Measurements from ENCODE around the gene SCML2.

Gene SCML2

GRCh38 chrX:18351784-18352183 lies 2.7 kb downstream of the SCML2 start:
- H3K9me3 ChIP-seq (ENCODE audit: control insufficient read depth, low read length) = no peaks in the 10 kb centered on the region
- no peak for DNase-seq (ENCODE audit: low read depth)
- H3K9ac ChIP-seq (ENCODE audit: low read length) = no peak overlapping the region
- H3K27me3 ChIP-seq (replicated peaks; ENCODE audit: control insufficient read depth, insufficient read depth, low read length) = no peaks in the 10 kb centered on the region
- H3K4me3 ChIP-seq (ENCODE audit: low read length) = no peak overlapping the region
- H3K36me3 ChIP-seq (ENCODE audit: control insufficient read depth, insufficient read depth, low read length, severe bottlenecking) = no peaks in the 10 kb centered on the region
- no peaks in the 10 kb centered on the region for H3K4me1 ChIP-seq (ENCODE audit: control insufficient read depth, insufficient read depth, low read length)

GRCh38 chrX:18348047-18348446 lies 6.4 kb downstream of the SCML2 start:
- no peak overlapping the region for H3K4me3 ChIP-seq (ENCODE audit: low read length)

GRCh38 chrX:18309401-18309800 lies 45.1 kb downstream of the SCML2 start:
- H3K36me3 ChIP-seq (ENCODE audit: control insufficient read depth, insufficient read depth, low read length, severe bottlenecking) = no peaks in the 10 kb centered on the region
- no peak overlapping the region for H3K9ac ChIP-seq (ENCODE audit: low read length)
- H3K27me3 ChIP-seq (replicated peaks; ENCODE audit: control insufficient read depth, insufficient read depth, low read length) = no peaks in the 10 kb centered on the region
- no peaks in the 10 kb centered on the region for H3K4me1 ChIP-seq (ENCODE audit: control insufficient read depth, insufficient read depth, low read length)
- H3K4me3 ChIP-seq (ENCODE audit: low read length) = no peak overlapping the region
- H3K9me3 ChIP-seq (ENCODE audit: control insufficient read depth, low read length) = no peaks in the 10 kb centered on the region
- no peak for DNase-seq (ENCODE audit: low read depth)

More at GRCh38 chrX:18348047-18348446, 6.4 kb downstream of the SCML2 start:
- no peaks in the 10 kb centered on the region for H3K9me3 ChIP-seq (ENCODE audit: control insufficient read depth, low read length)
- DNase-seq (ENCODE audit: low read depth) = peak; percentile 2
- H3K4me1 ChIP-seq (ENCODE audit: control insufficient read depth, insufficient read depth, low read length) = no peaks in the 10 kb centered on the region
- no peaks in the 10 kb centered on the region for H3K36me3 ChIP-seq (ENCODE audit: control insufficient read depth, insufficient read depth, low read length, severe bottlenecking)
- no peaks in the 10 kb centered on the region for H3K27me3 ChIP-seq (replicated peaks; ENCODE audit: control insufficient read depth, insufficient read depth, low read length)
- H3K9ac ChIP-seq (ENCODE audit: low read length) = no peak overlapping the region

GRCh38 chrX:18297251-18297650 lies 57.2 kb downstream of the SCML2 start:
- H3K27me3 ChIP-seq (replicated peaks; ENCODE audit: control insufficient read depth, insufficient read depth, low read length) = no peaks in the 10 kb centered on the region
- no peak overlapping the region for H3K4me3 ChIP-seq (ENCODE audit: low read length)
- H3K9ac ChIP-seq (ENCODE audit: low read length) = no peak overlapping the region
- H3K9me3 ChIP-seq (ENCODE audit: control insufficient read depth, low read length) = peaks cover 9% of the 10 kb centered on the region
- H3K36me3 ChIP-seq (ENCODE audit: control insufficient read depth, insufficient read depth, low read length, severe bottlenecking) = no peaks in the 10 kb centered on the region
- no peak for DNase-seq (ENCODE audit: low read depth)
- no peaks in the 10 kb centered on the region for H3K4me1 ChIP-seq (ENCODE audit: control insufficient read depth, insufficient read depth, low read length)

GRCh38 chrX:18294893-18295292 lies 59.6 kb downstream of the SCML2 start:
- no peak overlapping the region for H3K9ac ChIP-seq (ENCODE audit: low read length)
- peaks cover 9% of the 10 kb centered on the region for H3K9me3 ChIP-seq (ENCODE audit: control insufficient read depth, low read length)
- H3K36me3 ChIP-seq (ENCODE audit: control insufficient read depth, insufficient read depth, low read length, severe bottlenecking) = no peaks in the 10 kb centered on the region
- no peak for DNase-seq (ENCODE audit: low read depth)
- H3K27me3 ChIP-seq (replicated peaks; ENCODE audit: control insufficient read depth, insufficient read depth, low read length) = no peaks in the 10 kb centered on the region
- no peak overlapping the region for H3K4me3 ChIP-seq (ENCODE audit: low read length)
- H3K4me1 ChIP-seq (ENCODE audit: control insufficient read depth, insufficient read depth, low read length) = peaks cover 4% of the 10 kb centered on the region

- peaks cover 2% of the 10 kb centered on the region for H3K9me3 ChIP-seq (ENCODE audit: control insufficient read depth, low read length)
- no peak overlapping the region for H3K9ac ChIP-seq (ENCODE audit: low read length)
- H3K27me3 ChIP-seq (replicated peaks; ENCODE audit: control insufficient read depth, insufficient read depth, low read length) = peaks cover 4% of the 10 kb centered on the region
- peak; percentile 8 for DNase-seq (ENCODE audit: low read depth)
- H3K4me3 ChIP-seq (ENCODE audit: low read length) = no peak overlapping the region
- no peaks in the 10 kb centered on the region for H3K36me3 ChIP-seq (ENCODE audit: control insufficient read depth, insufficient read depth, low read length, severe bottlenecking)
- H3K4me1 ChIP-seq (ENCODE audit: control insufficient read depth, insufficient read depth, low read length) = peaks cover 4% of the 10 kb centered on the region
Measured at GRCh38 chrX:18291006-18291545, 63.4 kb downstream of the SCML2 start.

GRCh38 chrX:18290200-18290599 lies 64.3 kb downstream of the SCML2 start:
- DNase-seq (ENCODE audit: low read depth) = peak; percentile 6
- H3K4me3 ChIP-seq (ENCODE audit: low read length) = no peak overlapping the region

GRCh38 chrX:18288716-18289115 lies 65.8 kb downstream of the SCML2 start:
- H3K27me3 ChIP-seq (replicated peaks; ENCODE audit: control insufficient read depth, insufficient read depth, low read length) = peaks cover 4% of the 10 kb centered on the region
- H3K4me3 ChIP-seq (ENCODE audit: low read length) = no peak overlapping the region
- H3K4me1 ChIP-seq (ENCODE audit: control insufficient read depth, insufficient read depth, low read length) = peaks cover 4% of the 10 kb centered on the region
- no peaks in the 10 kb centered on the region for H3K36me3 ChIP-seq (ENCODE audit: control insufficient read depth, insufficient read depth, low read length, severe bottlenecking)
- DNase-seq (ENCODE audit: low read depth) = no peak
- no peak overlapping the region for H3K9ac ChIP-seq (ENCODE audit: low read length)
- H3K9me3 ChIP-seq (ENCODE audit: control insufficient read depth, low read length) = no peaks in the 10 kb centered on the region

More at GRCh38 chrX:18290200-18290599, 64.3 kb downstream of the SCML2 start:
- peaks cover 4% of the 10 kb centered on the region for H3K4me1 ChIP-seq (ENCODE audit: control insufficient read depth, insufficient read depth, low read length)
- no peak overlapping the region for H3K9ac ChIP-seq (ENCODE audit: low read length)
- no peaks in the 10 kb centered on the region for H3K36me3 ChIP-seq (ENCODE audit: control insufficient read depth, insufficient read depth, low read length, severe bottlenecking)
- H3K27me3 ChIP-seq (replicated peaks; ENCODE audit: control insufficient read depth, insufficient read depth, low read length) = peaks cover 4% of the 10 kb centered on the region
- no peaks in the 10 kb centered on the region for H3K9me3 ChIP-seq (ENCODE audit: control insufficient read depth, low read length)

- no peaks in the 10 kb centered on the region for H3K9me3 ChIP-seq (ENCODE audit: control insufficient read depth, low read length)
- H3K4me3 ChIP-seq (ENCODE audit: low read length) = no peak overlapping the region
Measured at GRCh38 chrX:18286322-18286831, 68.1 kb downstream of the SCML2 start.

GRCh38 chrX:18278449-18278848 lies 76.0 kb downstream of the SCML2 start:
- Histone ChIP-seq H3K9ac (ENCODE audit: low read length) (no peak overlapping the region), H3K27me3 (replicated peaks; ENCODE audit: control insufficient read depth, insufficient read depth, low read length) (no peaks in the 10 kb centered on the region)

More at GRCh38 chrX:18286322-18286831, 68.1 kb downstream of the SCML2 start:
- Histone ChIP-seq H3K36me3 (ENCODE audit: control insufficient read depth, insufficient read depth, low read length, severe bottlenecking) (no peaks in the 10 kb centered on the region), H3K4me1 (ENCODE audit: control insufficient read depth, insufficient read depth, low read length) (peaks cover 4% of the 10 kb centered on the region), H3K9ac (ENCODE audit: low read length) (no peak overlapping the region), H3K27me3 (replicated peaks; ENCODE audit: control insufficient read depth, insufficient read depth, low read length) (peaks cover 4% of the 10 kb centered on the region)
- no peak for DNase-seq (ENCODE audit: low read depth)

GRCh38 chrX:18272222-18272621 lies 82.3 kb downstream of the SCML2 start:
- H3K4me1 ChIP-seq (ENCODE audit: control insufficient read depth, insufficient read depth, low read length) = no peaks in the 10 kb centered on the region
- no peaks in the 10 kb centered on the region for H3K27me3 ChIP-seq (replicated peaks; ENCODE audit: control insufficient read depth, insufficient read depth, low read length)
- H3K9ac ChIP-seq (ENCODE audit: low read length) = no peak overlapping the region
- H3K36me3 ChIP-seq (ENCODE audit: control insufficient read depth, insufficient read depth, low read length, severe bottlenecking) = no peaks in the 10 kb centered on the region
- H3K4me3 ChIP-seq (ENCODE audit: low read length) = no peak overlapping the region
- DNase-seq (ENCODE audit: low read depth) = no peak
- peaks cover 6% of the 10 kb centered on the region for H3K9me3 ChIP-seq (ENCODE audit: control insufficient read depth, low read length)

More at GRCh38 chrX:18278449-18278848, 76.0 kb downstream of the SCML2 start:
- Histone ChIP-seq H3K4me3 (ENCODE audit: low read length) (no peak overlapping the region), H3K4me1 (ENCODE audit: control insufficient read depth, insufficient read depth, low read length) (no peaks in the 10 kb centered on the region), H3K9me3 (ENCODE audit: control insufficient read depth, low read length) (peaks cover 13% of the 10 kb centered on the region), H3K36me3 (ENCODE audit: control insufficient read depth, insufficient read depth, low read length, severe bottlenecking) (no peaks in the 10 kb centered on the region)
- DNase-seq (ENCODE audit: low read depth) = no peak

GRCh38 chrX:18271725-18272124 lies 82.8 kb downstream of the SCML2 start:
- no peaks in the 10 kb centered on the region for H3K4me1 ChIP-seq (ENCODE audit: control insufficient read depth, insufficient read depth, low read length)
- no peak overlapping the region for H3K4me3 ChIP-seq (ENCODE audit: low read length)
- no peaks in the 10 kb centered on the region for H3K27me3 ChIP-seq (replicated peaks; ENCODE audit: control insufficient read depth, insufficient read depth, low read length)
- H3K36me3 ChIP-seq (ENCODE audit: control insufficient read depth, insufficient read depth, low read length, severe bottlenecking) = no peaks in the 10 kb centered on the region
- DNase-seq (ENCODE audit: low read depth) = no peak
- no peak overlapping the region for H3K9ac ChIP-seq (ENCODE audit: low read length)
- peaks cover 6% of the 10 kb centered on the region for H3K9me3 ChIP-seq (ENCODE audit: control insufficient read depth, low read length)
